HTR-8/SVneo (cell line): ENCODE data around the gene ARHGAP18.

Source experiments
- DNase-seq: peaks from one replicate; pipeline ENCODE4 v3.0.0; 2011; ENCODE audit warnings: low spot score, mixed read lengths; ENCODE audit not compliant: insufficient read length
- FAIRE-seq: peaks from 2 replicates; lab custom pipeline; 2011; peaks lifted over from hg19 to GRCh38; lab: Jason Lieb, UNC

ARHGAP18 gene

GRCh38 chr6:129648819-129649491 lies 61.0 kb downstream of the ARHGAP18 start:
- DNase-seq: no peak
- no peak for FAIRE-seq

DNA sequence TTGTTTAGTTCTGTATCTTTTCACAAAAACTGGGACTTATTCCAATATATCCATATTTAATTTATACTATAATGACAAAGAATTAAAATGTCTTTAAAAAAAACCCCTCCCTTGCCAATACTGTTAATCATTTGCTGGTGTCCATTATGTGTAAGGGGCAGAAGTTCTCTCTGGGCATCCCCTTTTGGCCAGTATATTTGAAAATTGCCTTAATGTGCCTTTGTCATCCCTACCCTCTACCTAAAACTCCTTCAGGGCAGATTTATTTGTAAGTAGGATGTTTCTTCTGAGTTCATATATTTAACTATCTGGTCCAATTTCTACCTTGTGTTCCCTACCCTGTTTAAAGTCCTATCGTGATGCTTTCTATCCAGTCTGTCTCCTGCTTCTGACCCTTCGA lies 62.9 kb downstream of the ARHGAP18 start:
- no peak for FAIRE-seq
- DNase-seq: no peak

- DNase-seq (no peak), FAIRE-seq (no peak)
Measured at GRCh38 chr6:129646642-129647041, 63.3 kb downstream of the ARHGAP18 start.

- FAIRE-seq: no peak
- DNase-seq: no peak
Measured at GRCh38 chr6:129645830-129646579, 64.0 kb downstream of the ARHGAP18 start.

GRCh38 chr6:129645106-129645829 lies 64.7 kb downstream of the ARHGAP18 start:
- no peak for DNase-seq
- FAIRE-seq: no peak

DNA sequence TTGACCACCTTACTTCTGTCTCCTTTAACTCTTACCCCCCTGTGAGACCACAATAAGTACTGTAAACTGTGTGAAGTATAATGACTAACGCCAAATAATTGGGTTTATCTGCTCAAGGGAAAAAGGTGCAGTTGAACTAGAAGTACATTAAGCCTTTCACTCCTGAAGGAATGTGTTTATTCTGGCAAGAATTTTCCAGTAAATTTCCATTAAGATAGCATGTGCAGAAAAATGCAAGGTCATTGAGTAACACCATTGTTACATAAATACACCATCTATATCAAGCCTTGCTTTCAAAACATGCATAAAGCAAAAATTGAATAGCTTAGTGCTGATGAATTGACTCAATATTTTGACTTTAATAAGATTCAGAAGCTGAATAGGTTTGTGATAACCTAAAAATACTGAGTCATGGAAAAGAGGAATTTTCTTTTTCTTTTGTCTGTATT lies 65.4 kb downstream of the ARHGAP18 start:
- DNase-seq (no peak), FAIRE-seq (peak; percentile 33)

GRCh38 chr6:129643968-129644367 lies 66.0 kb downstream of the ARHGAP18 start:
- no peak for DNase-seq
- no peak for FAIRE-seq

DNA sequence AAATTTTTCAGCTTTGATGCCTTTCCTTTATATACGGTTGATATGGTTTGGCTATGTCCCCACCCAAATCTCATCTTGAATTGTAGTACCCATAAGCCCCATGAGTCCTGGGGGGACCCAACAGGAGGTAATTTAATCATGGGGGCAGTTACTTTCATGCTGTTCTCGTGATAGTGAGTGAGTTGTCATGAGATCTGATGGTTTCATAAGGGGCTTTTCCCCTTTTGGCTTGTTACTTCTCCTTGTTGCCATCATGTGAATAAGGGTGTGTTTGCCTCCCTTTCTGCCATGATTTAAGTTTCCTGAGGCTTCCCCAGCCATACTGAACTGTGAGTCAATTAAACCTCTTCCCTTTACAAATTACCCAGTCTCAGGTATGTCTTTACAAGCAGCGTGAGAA lies 66.8 kb downstream of the ARHGAP18 start:
- FAIRE-seq (no peak), DNase-seq (no peak)

GRCh38 chr6:129642322-129642721 lies 67.7 kb downstream of the ARHGAP18 start:
- DNase-seq: no peak
- FAIRE-seq: no peak

DNA sequence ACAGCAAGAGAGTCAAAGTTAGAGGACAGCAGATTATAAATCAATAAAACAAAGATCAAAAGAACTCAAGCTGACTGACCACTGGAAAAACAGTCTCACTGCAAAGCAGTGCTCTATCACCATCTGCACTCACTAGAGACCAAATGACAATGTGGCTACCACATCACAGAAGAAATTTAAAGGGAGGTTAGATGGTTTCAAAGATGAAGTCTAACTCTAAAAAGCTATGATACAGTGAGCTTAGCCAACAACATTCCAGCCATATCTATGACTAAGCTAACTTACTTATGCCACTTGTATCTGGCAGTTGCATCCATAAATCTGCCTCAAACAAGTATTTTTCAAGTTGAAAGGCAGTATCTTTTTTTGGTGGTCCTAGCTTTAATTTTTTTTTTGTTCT lies 68.6 kb downstream of the ARHGAP18 start:
- peak; percentile 49 for DNase-seq
- FAIRE-seq: no peak

DNA sequence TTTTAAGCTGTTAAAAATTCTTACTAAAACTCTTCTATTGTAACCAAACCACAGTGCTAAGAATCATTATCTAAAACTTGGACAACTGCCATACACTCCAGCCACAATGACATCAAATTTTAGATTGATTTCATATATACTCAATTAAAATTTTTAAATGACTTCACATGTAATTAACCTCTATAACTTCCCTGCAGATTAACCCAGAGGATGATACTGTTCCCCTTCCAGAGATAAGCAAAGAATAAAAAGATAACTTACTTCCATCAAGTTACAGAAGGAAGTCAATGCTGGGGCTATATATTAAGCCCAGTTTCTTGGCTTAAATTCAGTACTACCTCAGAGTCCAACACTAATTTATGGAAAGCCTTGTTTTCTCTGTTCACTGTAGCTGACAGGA lies 71.3 kb downstream of the ARHGAP18 start:
- no peak for FAIRE-seq
- no peak for DNase-seq

- FAIRE-seq (no peak), DNase-seq (no peak)
Measured at GRCh38 chr6:129638055-129638684, 71.8 kb downstream of the ARHGAP18 start.

DNA sequence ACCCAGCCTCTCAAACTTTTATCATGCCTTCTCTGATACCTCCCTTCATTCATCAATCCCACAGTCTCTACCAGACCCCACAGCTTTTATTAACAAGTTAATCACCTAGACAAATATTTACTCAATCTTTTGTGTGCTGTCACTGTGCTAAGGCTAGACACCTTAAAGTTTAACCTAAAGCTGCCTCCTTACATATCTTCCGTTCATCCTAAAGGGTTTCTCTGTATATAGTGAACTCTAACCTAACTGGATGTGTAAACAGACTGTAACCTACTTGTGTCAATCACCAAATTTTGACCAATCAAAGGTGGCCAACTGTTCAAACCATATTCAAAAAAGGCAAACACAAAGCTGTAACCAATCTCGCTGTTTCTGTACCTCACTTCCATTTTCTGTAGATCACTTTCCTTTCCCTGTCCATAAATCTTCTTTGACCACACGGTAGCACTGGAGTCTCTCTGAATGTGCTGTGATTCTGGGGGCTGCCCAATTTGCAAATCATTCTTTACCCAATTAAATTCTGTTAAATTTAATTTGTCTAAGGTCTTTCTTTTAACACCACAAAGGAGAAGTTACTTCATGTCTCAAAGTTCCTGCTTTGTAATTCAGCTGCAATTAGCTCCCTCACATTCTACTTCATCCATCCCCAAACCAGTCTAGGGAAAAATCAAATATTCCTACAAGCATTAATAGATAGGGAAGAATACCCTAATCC lies 72.5 kb downstream of the ARHGAP18 start:
- FAIRE-seq (no peak), DNase-seq (no peak)

DNA sequence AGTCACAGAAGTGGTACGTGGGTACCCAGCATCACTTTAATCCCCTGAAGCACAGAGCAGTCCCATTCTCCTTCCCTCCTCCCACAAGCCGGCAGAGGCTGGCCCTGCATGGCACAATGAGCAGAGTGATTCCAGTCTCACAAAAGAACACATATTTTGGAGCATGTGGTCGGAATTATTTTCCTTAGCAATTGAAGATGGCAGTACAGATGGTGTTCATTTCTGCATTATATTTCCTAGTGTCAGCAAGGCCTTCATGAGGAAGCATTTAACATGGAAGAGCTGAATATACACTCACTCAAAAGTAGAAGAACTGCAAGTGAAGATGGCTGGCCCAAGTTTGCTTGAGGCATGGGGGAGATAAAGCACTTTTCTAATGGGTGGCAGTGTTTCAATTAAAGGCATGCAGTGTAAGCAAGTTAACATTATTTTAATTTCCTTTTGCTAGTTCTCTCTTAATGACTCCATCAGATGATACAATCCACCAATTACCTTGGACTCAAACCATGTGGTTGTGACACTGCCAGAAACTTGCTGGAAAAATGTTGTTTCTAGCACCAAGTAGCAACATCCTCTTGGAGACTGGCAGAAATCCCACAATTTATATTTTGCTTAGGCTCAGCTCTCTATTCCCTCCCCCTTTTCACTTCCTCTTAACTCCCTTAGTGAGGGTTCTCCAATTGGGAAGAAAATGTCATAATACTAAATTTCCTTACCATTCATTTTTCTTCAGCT lies 74.4 kb downstream of the ARHGAP18 start:
- no peak for DNase-seq
- FAIRE-seq: no peak

GRCh38 chr6:129634411-129635230 lies 75.4 kb downstream of the ARHGAP18 start:
- DNase-seq: no peak
- no peak for FAIRE-seq

DNA sequence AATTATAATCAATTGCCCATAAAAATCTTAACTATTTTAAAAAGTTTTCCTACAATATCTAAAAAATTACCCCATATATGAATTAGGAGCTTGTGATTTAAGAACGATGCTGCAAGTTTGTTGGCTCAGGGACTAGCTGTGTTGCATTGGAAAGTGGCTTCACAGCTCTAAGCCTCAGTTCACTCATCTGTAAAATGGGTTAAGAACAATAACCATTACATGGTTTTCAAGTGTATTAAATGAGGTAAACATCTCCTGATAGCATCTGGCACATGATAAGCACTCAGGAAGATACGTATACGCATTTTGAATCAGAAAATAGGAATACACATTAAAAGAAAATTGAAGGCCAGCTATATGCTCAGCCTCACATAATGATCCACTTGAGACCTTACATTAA lies 76.4 kb downstream of the ARHGAP18 start:
- DNase-seq (no peak), FAIRE-seq (no peak)

DNA sequence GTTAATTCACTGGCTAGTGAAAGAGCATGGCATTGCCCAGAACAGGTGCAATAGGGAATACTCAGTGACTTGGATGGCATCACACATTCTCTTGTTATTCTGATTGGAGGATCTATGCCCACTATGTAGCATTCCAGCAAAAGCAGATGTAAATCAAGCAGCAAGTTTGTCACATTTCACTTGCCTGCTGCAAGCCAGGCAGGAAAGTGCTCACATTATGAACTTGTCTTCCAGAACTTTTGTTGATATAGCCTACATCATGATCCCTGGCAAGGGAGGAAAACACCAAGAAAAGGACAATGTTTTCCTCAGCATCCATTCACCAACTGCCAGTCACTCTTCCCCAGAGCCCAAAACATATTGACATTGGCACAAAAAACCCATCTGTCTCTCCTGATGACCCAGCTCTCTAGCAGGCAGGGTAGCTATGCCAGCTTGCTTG lies 77.8 kb downstream of the ARHGAP18 start:
- FAIRE-seq (no peak), DNase-seq (no peak)

GRCh38 chr6:129631070-129631469 lies 78.9 kb downstream of the ARHGAP18 start:
- no peak for DNase-seq
- no peak for FAIRE-seq
